ENCODE results near the gene KLHL6.
"Not testable (repeated sequence)": the region's sequence is repeated elsewhere in the genome, so short reads cannot be mapped to it uniquely, and the experiment has no call there.

KLHL6 gene

GRCh38 chr3:183555541-183556081, at the start of gene KLHL6:
Gene KLHL6 (minus strand): TSS chr3:183555706. CDS start chr3:183555653, 53 bp downstream.
- peak; percentile 95 for DNase-seq

- no peak for DNase-seq
Measured at GRCh38 chr3:183597959-183598358, 42.5 kb upstream of the KLHL6 start.

GRCh38 chr3:183594636-183595035, 39.1 kb upstream of the KLHL6 start:
- no peak for DNase-seq

- DNase-seq, result peak; percentile 39
Measured at GRCh38 chr3:183592821-183593220, 37.3 kb upstream of the KLHL6 start.

- DNase-seq, result peak; percentile 70
Measured at GRCh38 chr3:183591881-183592521, 36.5 kb upstream of the KLHL6 start.

GRCh38 chr3:183590442-183590841, 34.9 kb upstream of the KLHL6 start:
- DNase-seq, result no peak

GRCh38 chr3:183587336-183587735, 31.8 kb upstream of the KLHL6 start:
- peak; percentile 75 for DNase-seq

- no peak for DNase-seq
Measured at GRCh38 chr3:183586477-183586876, 31.0 kb upstream of the KLHL6 start.

GRCh38 chr3:183584914-183585280, 29.4 kb upstream of the KLHL6 start:
- DNase-seq, result no peak

GRCh38 chr3:183584246-183584913, 28.9 kb upstream of the KLHL6 start:
- DNase-seq, result no peak

- DNase-seq, result no peak
Measured at GRCh38 chr3:183583331-183584245, 28.1 kb upstream of the KLHL6 start.

- DNase-seq, result no peak
Measured at GRCh38 chr3:183582161-183582560, 26.7 kb upstream of the KLHL6 start.

GRCh38 chr3:183581496-183582155, 26.1 kb upstream of the KLHL6 start:
- no peak for DNase-seq

GRCh38 chr3:183579967-183580900, 24.7 kb upstream of the KLHL6 start:
- DNase-seq, result no peak

- no peak for DNase-seq
Measured at GRCh38 chr3:183578179-183578578, 22.7 kb upstream of the KLHL6 start.

GRCh38 chr3:183577346-183577745, 21.8 kb upstream of the KLHL6 start:
- DNase-seq, result no peak

- DNase-seq, result no peak
Measured at GRCh38 chr3:183576487-183577107, 21.1 kb upstream of the KLHL6 start.

GRCh38 chr3:183572935-183573334, 17.4 kb upstream of the KLHL6 start:
- no peak for DNase-seq

- not testable (repeated sequence) for DNase-seq
Measured at GRCh38 chr3:183570191-183570590, 14.7 kb upstream of the KLHL6 start.

GRCh38 chr3:183566880-183567279, 11.4 kb upstream of the KLHL6 start:
- DNase-seq, result no peak

- DNase-seq, result no peak
Measured at GRCh38 chr3:183564046-183564445, 8.5 kb upstream of the KLHL6 start.

Data from inflammatory macrophage treated with lipopolysaccharide for 4 hours (primary cell).